RWPE2 (cell line): Measurements from ENCODE around the gene ISG20.
A peak's percentile ranks its signal among the peaks of the same experiment; 100 is the strongest.

Experiments used
- ATAC-seq: fragments of 200-7000 bp; cut with Tn5 transposase; 3 replicates; pipeline ENCODE4 v1.9.1; 2021; ENCODE audit warnings: low read depth
- DNase-seq: peaks from one replicate; pipeline ENCODE4 v3.0.0-alpha.2; 2020; ENCODE audit warnings: low spot score
- H3K27ac ChIP-seq: fragments of 450-650 bp; 2 replicates; pipeline ENCODE4 v1.5.1; 2017; ENCODE audit warnings: mild to moderate bottlenecking; ENCODE audit not compliant: poor library complexity, severe bottlenecking
- H3K27me3 ChIP-seq: fragments of 250-450 bp; sonication (Bioruptor Pico); 2 replicates; pipeline ENCODE4 v1.5.1; 2021; ENCODE audit warnings: mild to moderate bottlenecking, moderate library complexity; ENCODE audit not compliant: insufficient read depth, poor library complexity, severe bottlenecking
- H3K36me3 ChIP-seq: fragments of 250-450 bp; sonication (Bioruptor Pico); 2 replicates; pipeline ENCODE4 v1.5.1; 2020; ENCODE audit warnings: low read depth, mild to moderate bottlenecking, moderate library complexity
- H3K4me1 ChIP-seq: fragments of 250-450 bp; sonication (Bioruptor Pico); 2 replicates; pipeline ENCODE4 v1.5.1; 2021; ENCODE audit warnings: mild to moderate bottlenecking, moderate library complexity; ENCODE audit not compliant: insufficient read depth, poor library complexity, severe bottlenecking
- H3K4me3 ChIP-seq: fragments of 250-450 bp; sonication (Bioruptor Pico); 2 replicates; pipeline ENCODE4 v1.5.1; 2021; ENCODE audit warnings: mild to moderate bottlenecking, moderate library complexity; ENCODE audit not compliant: severe bottlenecking
- H3K9me3 ChIP-seq: fragments of 250-450 bp; sonication (Bioruptor Pico); 2 replicates; pipeline ENCODE4 v1.5.1; 2021; ENCODE audit warnings: mild to moderate bottlenecking, moderate library complexity; ENCODE audit not compliant: severe bottlenecking
- CTCF ChIP-seq: fragments of 450-650 bp; IDR thresholded peaks from one replicate; pipeline ENCODE4 v1.5.1; 2017; ENCODE audit warnings: mild to moderate bottlenecking, moderate library complexity; ENCODE audit not compliant: poor library complexity, severe bottlenecking

ISG20 gene

GRCh38 chr15:88608607-88609181, 30.1 kb upstream of the ISG20 start:
- Histone ChIP-seq H3K9me3 (no peaks in the 10 kb centered on the region), H3K4me3 (no peak overlapping the region), H3K27ac (no peak overlapping the region), H3K27me3 (peaks cover 50% of the 10 kb centered on the region), H3K4me1 (no peaks in the 10 kb centered on the region), H3K36me3 (no peaks in the 10 kb centered on the region)
- no peak for DNase-seq
- ATAC-seq = no peak
- no peak for TF ChIP-seq CTCF

GRCh38 chr15:88609344-88610090, 29.3 kb upstream of the ISG20 start:
- no peak overlapping the region for H3K4me3 ChIP-seq
- H3K36me3 ChIP-seq = no peaks in the 10 kb centered on the region
- H3K9me3 ChIP-seq = no peaks in the 10 kb centered on the region
- TF ChIP-seq CTCF = no peak
- no peak overlapping the region for H3K27ac ChIP-seq
- H3K27me3 ChIP-seq = peaks cover 42% of the 10 kb centered on the region
- DNase-seq (no peak), ATAC-seq (no peak)
- H3K4me1 ChIP-seq = no peaks in the 10 kb centered on the region

- Histone ChIP-seq H3K9me3 (no peaks in the 10 kb centered on the region), H3K27ac (no peak overlapping the region), H3K4me1 (no peaks in the 10 kb centered on the region), H3K4me3 (no peak overlapping the region), H3K36me3 (no peaks in the 10 kb centered on the region), H3K27me3 (peaks cover 29% of the 10 kb centered on the region)
- no peak for TF ChIP-seq CTCF
- ATAC-seq = peak; percentile 27; the same call in 1 of the 3 replicates
- DNase-seq = no peak
Observed at GRCh38 chr15:88610701-88611231, 28.1 kb upstream of the ISG20 start.

- Histone ChIP-seq H3K4me1 (no peaks in the 10 kb centered on the region), H3K9me3 (no peaks in the 10 kb centered on the region), H3K36me3 (no peaks in the 10 kb centered on the region), H3K27ac (no peak overlapping the region), H3K27me3 (peaks cover 14% of the 10 kb centered on the region), H3K4me3 (no peak overlapping the region)
- no peak for ATAC-seq
- no peak for DNase-seq
- no peak for TF ChIP-seq CTCF
Observed at GRCh38 chr15:88612186-88612796, 26.5 kb upstream of the ISG20 start.
